ENCODE data around the gene TUT4. TPM values are rescaled to one million over a fixed set of nuclear protein-coding genes. Genes with fewer than 3 reads are reported as not detected.

TUT4 gene
- total RNA-seq, 3 donors from 2014 or later (not counting 1 experiment from before 2014, with no cell fraction given), result 124 to 156 (median 125) TPM

DNA sequence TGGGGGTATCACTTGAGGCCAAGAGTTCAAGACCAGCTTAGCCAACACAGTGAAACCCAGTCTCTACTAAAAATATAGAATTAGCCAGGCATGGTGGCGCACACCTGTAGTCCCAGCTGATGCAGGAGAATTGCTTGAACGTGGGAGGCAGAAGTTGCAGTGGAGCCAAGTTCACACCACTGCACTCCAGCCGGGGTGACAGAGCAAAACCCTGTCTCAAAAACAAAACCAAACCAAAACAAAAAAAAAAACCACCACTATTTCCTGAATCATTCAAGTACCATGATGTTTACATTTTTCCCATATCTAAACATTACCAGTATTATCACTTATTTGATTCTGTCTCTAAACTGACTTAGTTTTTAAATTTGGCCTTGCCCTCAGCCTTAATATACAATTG, 29.5 kb downstream of the TUT4 start:
- H3K9me3 Mint-ChIP-seq, result no peaks in the 10 kb centered on the region
- peaks cover 12 to 21% of the 10 kb centered on the region in 2 donors for H3K4me1 Mint-ChIP-seq
- Histone ChIP-seq H3K9me3 (ENCODE audit: control insufficient read depth, insufficient read depth, low read length) (no peaks in the 10 kb centered on the region), H3K36me3 (ENCODE audit: control insufficient read depth, insufficient read depth, low read length) (peaks cover 20% of the 10 kb centered on the region), H3K4me3 (ENCODE audit: low read length) (no peak overlapping the region), H3K4me1 (ENCODE audit: control insufficient read depth, insufficient read depth, low read length) (peaks cover 7% of the 10 kb centered on the region), H3K27ac (ENCODE audit: low read length) (peak overlapping the region; percentile 45), H3K27me3 (ENCODE audit: control insufficient read depth, insufficient read depth, low read length) (no peaks in the 10 kb centered on the region)
- 29% methylated on average over 3 of the region's 3 CpGs for WGBS (ENCODE audit: insufficient coverage)
- peak overlapping the region; percentile 25 for H3K4me3 Mint-ChIP-seq
- H3K27me3 Mint-ChIP-seq (ENCODE audit: low read depth in 2 of 2), result no peaks in the 10 kb centered on the region
- DNase-seq (peak in 1 of 2 donors; percentile 32), ATAC-seq (peak; percentile 44 to 73 (median 66))
- no peak for TF ChIP-seq CTCF (IDR thresholded peaks at IDR 0.05)
- peak overlapping the region; percentile 58 to 68 for H3K27ac Mint-ChIP-seq
- intact Hi-C loops (cut with micrococcal nuclease), result no loop called here
- H3K36me3 Mint-ChIP-seq, result peaks cover 14% of the 10 kb centered on the region

DNA sequence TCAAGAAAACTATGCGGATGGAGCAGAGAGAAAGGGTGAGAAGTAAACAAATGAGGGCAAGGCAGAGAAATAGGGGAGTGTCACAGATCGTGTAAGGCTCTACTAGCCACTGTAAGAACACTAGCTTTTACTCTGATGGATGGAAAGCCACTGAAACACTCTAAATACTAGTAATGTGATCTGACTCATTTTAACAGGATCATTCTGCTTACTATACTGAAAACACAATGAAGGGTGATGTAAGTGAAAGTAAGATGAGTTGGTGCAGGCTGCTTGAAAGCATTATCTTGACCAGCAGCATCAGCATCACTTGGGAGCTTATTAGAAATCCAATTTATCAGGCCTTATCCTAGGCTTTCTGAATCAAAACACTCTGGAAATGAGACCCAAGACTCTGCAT, 32.7 kb downstream of the TUT4 start:
- no peak for TF ChIP-seq CTCF (IDR thresholded peaks at IDR 0.05)
- peaks cover 12 to 27% of the 10 kb centered on the region in 2 donors for H3K4me1 Mint-ChIP-seq

GRCh38 chr1:52518962-52519361, 33.9 kb downstream of the TUT4 start:
- no peak for DNase-seq
- TF ChIP-seq CTCF (IDR thresholded peaks at IDR 0.05), result no peak
- Mint-ChIP-seq H3K4me3 (no peak overlapping the region), H3K27ac (no peak overlapping the region), H3K36me3 (peaks cover 4% of the 10 kb centered on the region), H3K27me3 (ENCODE audit: low read depth in 2 of 2) (no peaks in the 10 kb centered on the region), H3K9me3 (no peaks in the 10 kb centered on the region), H3K4me1 (peaks cover 6 to 21% of the 10 kb centered on the region in 2 donors)
- Histone ChIP-seq H3K27ac (ENCODE audit: low read length) (no peak overlapping the region), H3K27me3 (ENCODE audit: control insufficient read depth, insufficient read depth, low read length) (no peaks in the 10 kb centered on the region), H3K9me3 (ENCODE audit: control insufficient read depth, insufficient read depth, low read length) (no peaks in the 10 kb centered on the region), H3K36me3 (ENCODE audit: control insufficient read depth, insufficient read depth, low read length) (peaks cover 15% of the 10 kb centered on the region), H3K4me1 (ENCODE audit: control insufficient read depth, insufficient read depth, low read length) (peaks cover 7% of the 10 kb centered on the region), H3K4me3 (ENCODE audit: low read length) (no peak overlapping the region)
- intact Hi-C loops (cut with micrococcal nuclease), result no loop called here
- ATAC-seq, result no peak
- no CpG with 5 or more reads among the region's 2 CpGs for WGBS (ENCODE audit: insufficient coverage)

More for the DNA sequence above, 32.7 kb downstream of the TUT4 start:
- no peak overlapping the region for H3K4me3 Mint-ChIP-seq
- no peak for DNase-seq
- intact Hi-C loops (cut with micrococcal nuclease), result no loop called here
- no peaks in the 10 kb centered on the region for H3K9me3 Mint-ChIP-seq
- peaks cover 13% of the 10 kb centered on the region for H3K36me3 ChIP-seq (ENCODE audit: control insufficient read depth, insufficient read depth, low read length)
- no peaks in the 10 kb centered on the region for H3K9me3 ChIP-seq (ENCODE audit: control insufficient read depth, insufficient read depth, low read length)
- H3K27me3 ChIP-seq (ENCODE audit: control insufficient read depth, insufficient read depth, low read length), result no peaks in the 10 kb centered on the region
- ATAC-seq, result no peak
- H3K36me3 Mint-ChIP-seq, result peaks cover 8% of the 10 kb centered on the region
- H3K4me1 ChIP-seq (ENCODE audit: control insufficient read depth, insufficient read depth, low read length), result peaks cover 7% of the 10 kb centered on the region
- H3K27me3 Mint-ChIP-seq (ENCODE audit: low read depth in 2 of 2), result no peaks in the 10 kb centered on the region
- 88% methylated on average over 2 of the region's 2 CpGs for WGBS (ENCODE audit: insufficient coverage)
- H3K4me3 ChIP-seq (ENCODE audit: low read length), result no peak overlapping the region
- H3K27ac ChIP-seq (ENCODE audit: low read length), result no peak overlapping the region
- H3K27ac Mint-ChIP-seq, result no peak overlapping the region

All from natural killer cell (primary cell).